OCI-LY3 (cell line): Measurements from ENCODE around the gene PARP8.

Experiments used
- CTCF ChIP-seq: fragments of 200-600, 300-600 bp; sonication (generic); IDR thresholded peaks from 2 replicates; pipeline ENCODE4 v1.5.1; 2014; ENCODE audit warnings: antibody characterized with exemption, low read length, low read depth
- EZH2phosphoT487 ChIP-seq: fragments of 200-600 bp; shearing (Covaris generic); IDR thresholded peaks from 2 replicates; pipeline ENCODE4 v1.6.1; 2018; ENCODE audit warnings: antibody characterized with exemption, mixed run types, low read depth

GRCh38 chr5:50712479-50712878 is 46.0 kb downstream of the PARP8 start:
- TF ChIP-seq CTCF (no peak), EZH2phosphoT487 (no peak)
